Left cardiac atrium (tissue), 4 donors: ENCODE results near the gene CHRDL2. TPM values are rescaled to one million over a fixed set of nuclear protein-coding genes. Genes with fewer than 3 reads are reported as not detected.
"Not testable (repeated sequence)": the region's sequence is repeated elsewhere in the genome, so short reads cannot be mapped to it uniquely, and the experiment has no call there.

Experiments used
- ATAC-seq, 2 donors: fragments of 200-7000 bp; cut with Tn5 transposase; one replicate each; pipeline ENCODE4 v1.9.1; 2020; ENCODE audit warnings: mild to moderate bottlenecking in 2 of 2, moderate library complexity in 2 of 2
- DNase-seq: peaks from one replicate; pipeline ENCODE4 v3.0.0-alpha.2; 2020
- intact Hi-C, 2 donors: fragments of 100-400 bp; cut with DNase I; formaldehyde crosslinking; loops; one replicate each; pipeline versions ENCODE4 v1.14.1 to v1.15.1; 2022 to 2023
- total RNA-seq, 2 donors: library from RNA; stranded (reverse); fragmentation: NEBNext Ultra II Directional; extraction: Animal tissue kit (Norgen Biotek cat#: 25700); gene quantifications; one replicate each; pipeline ENCODE4 v1.2.1, GENCODE V29; 2021
- donor health status: DM: no; HTN: yes; CAD: no.
- donor health status: DM: no; HTN: yes; CAD: no; lungs with severe emphysema.
- donor health status: DM: yes; HTN: yes; CAD: no.
- donor health status: Dilated cardiomyopathy.

The CHRDL2 gene
- total RNA-seq, 2 donors from 2014 or later = 6.1 to 25.4 TPM

DNA sequence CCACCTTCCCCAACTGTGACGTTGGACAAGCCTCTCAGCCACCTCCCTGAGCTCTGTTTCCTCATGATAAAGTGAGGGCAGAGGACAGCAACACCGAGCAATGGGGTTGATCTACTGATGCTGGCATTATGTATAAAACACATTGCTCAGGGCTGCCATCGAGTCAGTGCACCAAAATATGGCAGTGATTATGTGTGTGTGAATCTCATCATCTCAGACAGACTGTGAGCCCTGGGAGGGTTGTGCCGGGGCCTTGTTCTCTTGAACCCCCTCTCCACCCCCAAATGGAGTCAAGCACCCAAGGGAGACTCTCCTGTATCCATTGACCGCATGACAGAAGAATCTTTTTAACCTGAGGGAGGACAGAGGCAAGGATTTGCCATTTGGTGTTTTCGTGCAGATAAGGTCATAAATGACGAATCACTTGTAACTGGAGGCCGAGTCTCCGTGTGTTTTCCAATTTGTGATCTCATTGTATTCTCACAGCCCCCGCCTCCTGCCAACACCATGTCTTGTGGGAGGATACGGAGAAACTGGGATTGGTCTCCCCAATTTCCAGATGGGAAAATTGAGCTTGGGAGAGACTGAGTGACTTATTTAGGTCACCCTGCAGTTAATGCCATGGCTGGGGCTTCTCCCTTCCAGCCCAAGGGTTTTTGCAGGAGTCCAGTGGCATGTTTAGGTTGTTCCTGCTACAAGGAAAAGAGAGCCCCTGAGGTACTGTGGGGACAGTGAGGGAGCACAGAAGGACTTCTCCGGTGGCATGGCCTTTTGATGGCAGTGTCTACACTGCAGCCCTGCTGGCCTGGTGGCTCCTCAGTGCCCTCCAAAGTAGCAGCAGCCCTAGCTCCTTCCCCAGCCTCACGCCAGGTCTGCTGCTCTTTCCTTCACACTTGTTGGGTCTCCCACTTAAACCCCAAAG lies 52.4 kb downstream of the CHRDL2 start:
- ATAC-seq (peak in 1 of 2 donors; percentile 12), DNase-seq (no peak)
- intact Hi-C loops = no loop called here

DNA sequence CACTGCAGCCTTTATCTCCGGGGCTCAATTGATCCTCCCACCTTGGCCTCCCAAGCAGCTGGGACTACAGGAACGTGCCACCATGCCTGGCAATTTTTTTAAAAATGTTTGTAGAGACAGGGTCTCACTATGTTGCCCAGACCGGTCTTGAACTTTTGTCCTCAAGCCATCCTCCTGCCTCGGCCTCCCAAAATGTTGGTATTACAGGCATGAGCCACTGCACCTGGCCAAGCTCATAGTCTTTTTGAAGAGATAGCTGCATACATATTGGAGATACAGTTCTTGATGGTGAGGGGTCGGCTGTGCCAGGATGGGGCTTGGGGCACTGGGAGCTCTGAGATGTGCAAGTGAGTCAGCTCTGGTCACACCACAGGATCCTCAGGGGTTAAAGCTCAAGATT lies 53.2 kb downstream of the CHRDL2 start:
- intact Hi-C loops = no loop called here
- ATAC-seq (no peak), DNase-seq (no peak)

GRCh38 chr11:74677131-74677530 lies 54.1 kb downstream of the CHRDL2 start:
- ATAC-seq = no peak

DNA sequence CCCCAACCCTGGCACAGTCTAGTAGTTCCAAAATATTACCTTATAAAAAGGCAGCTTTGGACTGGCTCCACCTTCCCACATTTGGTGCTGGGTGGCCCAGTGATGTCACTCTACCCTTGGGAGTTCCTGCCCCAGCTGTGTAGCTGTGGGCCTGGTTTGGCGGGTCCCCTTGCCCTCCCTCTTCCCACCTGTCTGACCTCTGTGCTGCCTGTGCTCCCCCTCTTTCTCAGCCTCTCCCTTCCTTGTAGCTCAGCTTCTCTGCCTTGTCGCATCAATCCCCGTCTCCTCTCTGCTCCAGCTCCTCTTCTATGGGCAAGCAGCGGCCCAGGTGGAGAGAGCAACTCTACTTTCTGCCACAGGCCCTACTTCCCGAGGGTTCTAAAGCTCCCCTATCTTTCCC lies 54.6 kb downstream of the CHRDL2 start:
- no peak for DNase-seq
- intact Hi-C loops = no loop called here
- no peak for ATAC-seq

More at GRCh38 chr11:74677131-74677530, 54.1 kb downstream of the CHRDL2 start:
- intact Hi-C loops = no loop called here
- no peak for DNase-seq

DNA sequence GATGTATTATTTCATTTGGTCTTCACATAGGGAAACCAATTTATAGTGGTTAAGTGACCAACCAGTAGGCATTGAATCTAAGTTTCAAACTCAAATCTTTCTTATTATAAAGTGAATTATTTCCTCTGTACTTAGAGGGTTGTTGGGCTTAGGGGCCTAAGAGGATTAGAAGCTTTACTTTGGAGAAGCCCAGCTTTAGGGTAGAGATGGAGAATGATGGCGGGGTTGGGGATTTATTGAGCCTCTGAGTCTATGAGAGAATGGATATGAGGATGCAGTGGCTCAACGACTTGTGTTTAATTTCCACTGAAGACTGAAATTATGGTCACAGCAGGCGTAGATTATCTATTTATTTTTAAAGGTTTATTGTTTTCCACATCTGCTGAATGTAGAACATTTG lies 55.5 kb downstream of the CHRDL2 start:
- intact Hi-C loops = no loop called here
- ATAC-seq (no peak), DNase-seq (no peak)

- ATAC-seq (no peak), DNase-seq (no peak)
- intact Hi-C loops = no loop called here
Measured at GRCh38 chr11:74673693-74674360, 57.4 kb downstream of the CHRDL2 start.

DNA sequence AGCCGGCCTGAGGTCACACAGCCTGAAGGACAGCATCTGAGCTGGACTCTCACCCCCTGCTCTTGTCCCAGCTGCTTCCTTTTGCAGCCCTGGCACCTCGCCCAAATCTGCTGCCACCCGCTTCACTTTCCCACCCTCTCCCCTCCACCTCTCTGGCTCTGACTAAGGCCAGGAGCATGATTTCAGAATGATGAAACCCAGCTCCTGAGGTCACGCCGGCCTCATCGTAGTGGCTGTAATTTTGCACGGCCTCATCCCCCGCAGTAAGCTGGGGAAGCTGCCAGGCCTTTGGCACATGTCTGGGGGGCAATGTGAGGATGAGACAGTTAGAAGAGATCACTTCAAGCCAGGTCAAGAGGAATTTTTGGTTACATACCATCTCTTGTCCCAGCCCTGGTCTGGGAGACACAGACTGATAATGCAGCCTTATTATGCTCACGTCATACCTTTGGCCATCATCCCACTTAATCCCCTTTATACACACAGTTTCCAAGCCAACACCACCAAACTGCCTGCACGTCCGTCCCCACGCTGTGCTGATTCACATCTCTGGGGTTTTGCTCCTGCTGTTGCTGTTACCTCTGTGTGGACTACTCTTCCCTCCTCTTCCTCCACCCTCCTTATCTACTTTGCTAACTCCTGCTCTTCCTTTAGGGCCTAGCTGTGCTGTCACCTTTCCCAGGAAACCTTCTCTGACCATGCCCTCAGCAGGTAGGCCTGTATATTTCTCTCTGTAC lies 58.1 kb downstream of the CHRDL2 start:
- ATAC-seq (peak; percentile 67 to 91), DNase-seq (peak; percentile 88)
- intact Hi-C loops = no loop called here

- DNase-seq = no peak
- ATAC-seq = no peak
- intact Hi-C loops = no loop called here
Measured at GRCh38 chr11:74672332-74672955, 58.8 kb downstream of the CHRDL2 start.

- intact Hi-C loops = no loop called here
Measured at GRCh38 chr11:74671520-74672196, 59.6 kb downstream of the CHRDL2 start.

GRCh38 chr11:74670171-74670570 lies 61.1 kb downstream of the CHRDL2 start:
- ATAC-seq = no peak
- DNase-seq = no peak
- intact Hi-C loops = no loop called here

More at GRCh38 chr11:74671520-74672196, 59.6 kb downstream of the CHRDL2 start:
- ATAC-seq = no peak
- no peak for DNase-seq

DNA sequence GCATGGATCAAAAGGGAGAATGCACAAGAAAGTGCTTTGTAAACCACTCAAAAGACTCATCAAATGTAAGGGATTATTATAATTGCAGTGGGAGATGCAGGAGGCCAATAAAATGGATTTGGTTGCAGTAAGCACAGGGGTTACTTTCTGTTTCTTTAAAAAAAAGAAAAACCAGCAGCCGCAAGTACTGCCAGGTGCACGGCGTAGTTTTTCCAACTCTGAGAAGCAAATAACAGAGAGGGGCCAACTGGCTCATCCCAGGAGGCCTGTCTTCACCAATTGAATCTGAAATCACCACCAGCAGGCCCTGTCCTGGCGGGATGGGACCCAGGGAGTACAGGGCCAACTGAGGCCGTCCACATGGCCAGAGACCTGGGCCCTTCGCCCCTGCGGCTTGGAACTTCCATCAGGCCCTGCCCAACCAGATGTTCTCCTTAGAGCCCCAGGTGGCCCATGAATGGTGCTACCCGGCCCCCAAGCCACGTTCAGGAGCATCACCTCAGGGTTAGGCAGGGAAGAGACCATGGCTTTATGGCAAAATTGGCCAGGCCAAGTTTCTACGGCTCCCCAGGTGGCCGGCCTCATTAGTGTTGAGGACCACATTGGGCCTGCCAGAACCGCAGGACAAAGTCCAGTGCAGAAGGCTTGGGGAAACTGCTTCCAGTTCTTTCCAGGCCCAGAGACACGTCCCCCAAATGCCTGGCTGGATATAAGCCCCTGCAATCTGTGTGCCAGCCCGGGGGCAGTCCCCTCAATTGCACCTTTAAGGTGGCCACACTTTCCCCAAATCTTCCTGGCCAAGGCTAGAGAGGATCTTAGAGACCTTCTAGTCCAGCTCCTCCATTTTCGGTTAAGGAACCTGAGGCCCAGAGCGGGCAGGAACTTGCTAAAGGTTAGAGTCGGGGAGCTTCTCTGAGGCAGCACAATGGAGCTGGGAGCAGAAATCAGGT lies 61.7 kb downstream of the CHRDL2 start:
- intact Hi-C loops = no loop called here
- no peak for ATAC-seq
- no peak for DNase-seq

- ATAC-seq (no peak), DNase-seq (no peak)
- intact Hi-C loops = no loop called here
Measured at GRCh38 chr11:74663315-74663714, 67.9 kb downstream of the CHRDL2 start.

DNA sequence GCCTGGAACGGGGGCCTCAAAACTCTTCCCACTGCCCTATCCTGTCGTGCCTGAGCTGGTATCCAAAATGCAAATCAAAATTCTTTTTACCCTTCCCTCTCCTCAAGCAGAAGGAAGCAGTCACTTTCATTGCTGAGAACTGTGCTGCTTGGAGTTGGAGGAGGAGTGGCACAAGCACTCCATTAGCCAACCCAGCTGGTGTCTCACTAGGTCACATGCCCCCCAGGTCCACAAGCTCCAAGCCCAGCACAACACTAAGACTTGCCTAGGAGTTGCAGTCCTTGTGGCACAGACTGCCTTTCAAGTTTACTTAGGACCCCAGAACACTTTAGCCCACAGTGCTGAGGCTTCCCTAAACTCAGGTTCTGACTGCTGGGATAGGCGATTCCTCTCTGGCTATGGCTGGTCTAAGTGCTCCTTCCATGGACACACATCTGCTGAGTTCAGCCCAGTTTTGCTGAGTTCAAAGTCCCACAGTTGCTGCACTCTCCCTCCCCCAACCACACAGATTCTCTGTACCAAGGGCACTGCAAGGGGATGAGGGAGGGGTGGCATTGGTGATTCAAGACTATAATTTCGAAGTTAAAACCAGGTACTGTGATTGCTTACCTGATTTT lies 68.6 kb downstream of the CHRDL2 start:
- no peak for ATAC-seq
- DNase-seq = no peak
- intact Hi-C loops = no loop called here

- intact Hi-C loops, DNase-seq, ATAC-seq: not testable (repeated sequence)
Measured at GRCh38 chr11:74659124-74659523, 72.1 kb downstream of the CHRDL2 start.

DNA sequence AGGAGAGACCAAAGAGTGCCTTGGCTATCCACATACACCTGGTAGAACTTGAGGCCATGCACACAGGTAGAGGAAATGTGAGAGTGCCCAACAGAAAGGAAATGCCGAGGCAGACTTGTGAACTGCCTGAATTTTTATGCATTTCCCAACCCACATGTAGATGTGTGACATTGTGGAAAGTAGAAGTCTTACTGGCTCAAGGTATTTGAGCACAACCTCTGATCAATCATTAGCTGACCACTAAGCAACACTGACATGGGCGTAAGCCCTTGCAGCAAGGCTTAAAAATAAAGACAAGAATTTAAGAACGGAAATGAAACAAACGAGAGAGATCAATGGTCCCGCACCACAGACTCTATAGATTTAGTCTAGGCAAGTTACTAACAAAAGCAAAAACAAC lies 76.2 kb downstream of the CHRDL2 start:
- intact Hi-C loops = no loop called here
- ATAC-seq = no peak

DNA sequence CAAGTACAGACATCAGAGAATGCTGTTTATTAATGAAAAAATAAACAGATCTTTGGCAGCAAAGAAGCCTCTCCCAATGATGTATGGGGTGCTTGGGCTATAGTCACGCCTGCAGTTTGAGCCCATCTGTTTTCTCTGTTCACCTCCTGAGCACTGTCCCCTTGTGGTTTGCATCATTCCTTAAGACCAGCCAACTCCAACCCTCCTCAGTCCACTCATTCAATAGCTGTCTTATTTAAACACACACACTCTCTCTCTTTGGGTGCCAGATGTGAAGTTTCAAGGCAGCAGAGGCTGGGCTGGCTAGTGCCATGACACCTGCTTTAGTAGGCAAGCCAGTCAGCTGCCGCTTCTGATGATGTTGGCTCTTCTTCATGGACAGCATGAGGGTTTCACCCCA lies 80.7 kb downstream of the CHRDL2 start:
- DNase-seq (no peak), ATAC-seq (peak in 1 of 2 donors; percentile 74)
- intact Hi-C loops = no loop called here

More for the DNA sequence above, 76.2 kb downstream of the CHRDL2 start:
- DNase-seq = no peak

DNA sequence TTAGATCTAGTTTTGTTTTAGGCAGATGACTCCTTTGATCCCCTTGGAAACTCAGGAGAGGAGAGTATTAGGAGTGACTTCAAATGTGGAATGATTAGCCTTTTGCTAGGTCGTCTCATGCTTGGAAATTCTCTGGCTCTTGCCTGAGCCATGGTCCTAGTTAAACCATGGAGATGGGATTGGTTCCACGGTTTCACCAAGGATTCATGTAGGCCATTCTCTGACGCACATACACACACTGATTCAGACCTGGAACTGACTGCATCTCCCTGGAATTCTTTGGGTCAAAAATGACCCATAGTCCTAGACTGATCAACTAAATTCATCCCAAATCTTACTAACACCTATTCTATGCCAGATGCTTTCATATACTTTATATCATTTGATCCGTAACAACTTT lies 82.3 kb downstream of the CHRDL2 start:
- intact Hi-C loops = no loop called here
- ATAC-seq = no peak
- DNase-seq = no peak
